Mesodermal cell (in vitro differentiated cells): ENCODE measurements around the gene ZDHHC11.

Experiments used
- H3K27ac ChIP-seq: 2 replicates; pipeline ENCODE4 v1.7.0; 2013; ENCODE audit warnings: mild to moderate bottlenecking, low read depth, low read length, moderate library complexity; ENCODE audit not compliant: severe bottlenecking
- H3K36me3 ChIP-seq: 2 replicates; pipeline ENCODE4 v1.7.1; 2013; ENCODE audit warnings: mild to moderate bottlenecking, low read length, moderate library complexity; ENCODE audit not compliant: control insufficient read depth, insufficient read depth
- H3K4me1 ChIP-seq: one replicate; pipeline ENCODE4 v1.7.1; 2013; ENCODE audit warnings: mild to moderate bottlenecking, low read length; ENCODE audit not compliant: insufficient read depth, control insufficient read depth, poor library complexity, severe bottlenecking
- H3K4me3 ChIP-seq: 2 replicates; pipeline ENCODE4 v1.7.0; 2013; ENCODE audit warnings: low read length, control low read depth, mild to moderate bottlenecking; ENCODE audit not compliant: insufficient read depth, poor library complexity, severe bottlenecking; ENCODE audit errors: extremely low read depth
- H3K9me3 ChIP-seq: 2 replicates; pipeline ENCODE4 v1.7.1; 2013; ENCODE audit warnings: mild to moderate bottlenecking, low read length, moderate library complexity; ENCODE audit not compliant: control insufficient read depth
- WGBS, 2 experiments: methylation state at CpG; one replicate each; pipeline ENCODE4 v1.1.5; 2013; ENCODE audit warnings: missing lambda C conversion rate in 2 of 2; ENCODE audit not compliant: insufficient coverage in 2 of 2; 5-methylcytosine and 5-hydroxymethylcytosine counted together

Gene ZDHHC11

GRCh38 chr5:878125-878524, 27.3 kb upstream of the ZDHHC11 start:
- Histone ChIP-seq H3K27ac (no peak overlapping the region), H3K4me3 (no peak overlapping the region), H3K9me3 (no peaks in the 10 kb centered on the region), H3K36me3 (peaks cover 74% of the 10 kb centered on the region), H3K4me1 (no peaks in the 10 kb centered on the region)
- WGBS, 2 experiments = 96 to 99% methylated on average over 11 to 15 of the region's 15 CpGs

GRCh38 chr5:876398-877365, 25.9 kb upstream of the ZDHHC11 start:
- WGBS, 2 experiments = 96 to 97% methylated on average over 18 to 25 of the region's 28 CpGs
- no peaks in the 10 kb centered on the region for H3K4me1 ChIP-seq
- H3K36me3 ChIP-seq = peaks cover 74% of the 10 kb centered on the region
- H3K27ac ChIP-seq = no peak overlapping the region
- no peaks in the 10 kb centered on the region for H3K9me3 ChIP-seq
- H3K4me3 ChIP-seq = no peak overlapping the region

GRCh38 chr5:875931-876330, 25.1 kb upstream of the ZDHHC11 start:
- 93% methylated on average over 19 to 23 of the region's 24 CpGs for WGBS, 2 experiments
- H3K4me1 ChIP-seq = no peaks in the 10 kb centered on the region
- H3K9me3 ChIP-seq = no peaks in the 10 kb centered on the region
- H3K36me3 ChIP-seq = peaks cover 74% of the 10 kb centered on the region
- no peak overlapping the region for H3K27ac ChIP-seq
- H3K4me3 ChIP-seq = no peak overlapping the region

- no peaks in the 10 kb centered on the region for H3K4me1 ChIP-seq
- H3K27ac ChIP-seq = no peak overlapping the region
- 90 to 100% methylated on average over 7 to 8 of the region's 8 CpGs for WGBS, 2 experiments
- H3K9me3 ChIP-seq = no peaks in the 10 kb centered on the region
- no peak overlapping the region for H3K4me3 ChIP-seq
- peaks cover 96% of the 10 kb centered on the region for H3K36me3 ChIP-seq
Observed at GRCh38 chr5:873328-873727, 22.5 kb upstream of the ZDHHC11 start.

- Histone ChIP-seq H3K4me3 (no peak overlapping the region), H3K27ac (no peak overlapping the region), H3K36me3 (peaks cover 95% of the 10 kb centered on the region), H3K9me3 (no peaks in the 10 kb centered on the region), H3K4me1 (no peaks in the 10 kb centered on the region)
- 99 to 100% methylated on average over 8 to 10 of the region's 10 CpGs for WGBS, 2 experiments
Observed at GRCh38 chr5:872301-872700, 21.5 kb upstream of the ZDHHC11 start.

GRCh38 chr5:871596-872298, 21.0 kb upstream of the ZDHHC11 start:
- no peak overlapping the region for H3K27ac ChIP-seq
- H3K4me1 ChIP-seq = no peaks in the 10 kb centered on the region
- no peaks in the 10 kb centered on the region for H3K9me3 ChIP-seq
- peaks cover 95% of the 10 kb centered on the region for H3K36me3 ChIP-seq
- 94 to 95% methylated on average over 20 to 27 of the region's 29 CpGs for WGBS, 2 experiments
- H3K4me3 ChIP-seq = no peak overlapping the region

GRCh38 chr5:870956-871355, 20.2 kb upstream of the ZDHHC11 start:
- no peak overlapping the region for H3K4me3 ChIP-seq
- no peak overlapping the region for H3K27ac ChIP-seq
- H3K9me3 ChIP-seq = no peaks in the 10 kb centered on the region
- H3K36me3 ChIP-seq = peaks cover 95% of the 10 kb centered on the region
- H3K4me1 ChIP-seq = no peaks in the 10 kb centered on the region
- WGBS, 2 experiments = 92 to 100% methylated on average over 4 of the region's 5 CpGs

- 96% methylated on average over 16 of the region's 16 CpGs for WGBS, 2 experiments
- no peak overlapping the region for H3K27ac ChIP-seq
- peaks cover 99% of the 10 kb centered on the region for H3K36me3 ChIP-seq
- H3K9me3 ChIP-seq = no peaks in the 10 kb centered on the region
- no peak overlapping the region for H3K4me3 ChIP-seq
- H3K4me1 ChIP-seq = no peaks in the 10 kb centered on the region
Observed at GRCh38 chr5:868428-869135, 17.8 kb upstream of the ZDHHC11 start.

- Histone ChIP-seq H3K36me3 (peaks cover 99% of the 10 kb centered on the region), H3K4me3 (no peak overlapping the region), H3K9me3 (no peaks in the 10 kb centered on the region), H3K27ac (no peak overlapping the region), H3K4me1 (no peaks in the 10 kb centered on the region)
- WGBS, 2 experiments = 90 to 93% methylated on average over 6 of the region's 6 CpGs
Observed at GRCh38 chr5:867300-867870, 16.6 kb upstream of the ZDHHC11 start.

GRCh38 chr5:865771-866170, 15.0 kb upstream of the ZDHHC11 start:
- no peaks in the 10 kb centered on the region for H3K4me1 ChIP-seq
- H3K27ac ChIP-seq = no peak overlapping the region
- no peaks in the 10 kb centered on the region for H3K9me3 ChIP-seq
- peaks cover 86% of the 10 kb centered on the region for H3K36me3 ChIP-seq
- 95 to 98% methylated on average over 8 to 9 of the region's 10 CpGs for WGBS, 2 experiments
- H3K4me3 ChIP-seq = no peak overlapping the region
